ENCODE data around the gene TTYH1.

The TTYH1 gene

GRCh38 chr19:54475706-54476105 is 60.4 kb downstream of the TTYH1 start:
- no peak for DNase-seq

GRCh38 chr19:54477650-54478049 is 62.4 kb downstream of the TTYH1 start:
- no peak for DNase-seq

- peak in 4 of 56 donors; percentile 4 to 16 (median 14) for DNase-seq
Measured at GRCh38 chr19:54478677-54479266, 63.5 kb downstream of the TTYH1 start.

GRCh38 chr19:54480051-54480450 is 64.8 kb downstream of the TTYH1 start:
- DNase-seq: no peak

- peak in 13 of 56 donors; percentile 1 to 46 (median 17) for DNase-seq
Measured at GRCh38 chr19:54481326-54481930, 66.2 kb downstream of the TTYH1 start.

DNA sequence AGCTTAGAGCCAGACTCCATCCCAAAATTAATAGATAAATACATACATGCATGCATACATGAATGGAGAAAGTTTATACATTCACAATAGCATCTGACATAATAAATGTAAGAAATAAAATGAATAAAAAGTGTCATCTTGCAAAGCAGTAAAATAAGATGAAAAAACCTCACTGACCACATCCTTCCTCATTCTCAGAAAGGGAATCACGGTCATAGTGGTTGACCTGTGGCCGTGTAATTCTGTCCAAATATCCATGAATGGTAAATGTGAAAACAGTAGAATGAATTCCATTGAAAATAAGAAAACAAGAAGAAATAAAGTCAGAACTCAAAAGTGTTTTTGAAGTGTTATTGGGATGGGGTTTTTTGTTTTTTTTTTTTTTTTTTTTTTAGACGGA is 67.6 kb downstream of the TTYH1 start:
- DNase-seq: no peak

DNA sequence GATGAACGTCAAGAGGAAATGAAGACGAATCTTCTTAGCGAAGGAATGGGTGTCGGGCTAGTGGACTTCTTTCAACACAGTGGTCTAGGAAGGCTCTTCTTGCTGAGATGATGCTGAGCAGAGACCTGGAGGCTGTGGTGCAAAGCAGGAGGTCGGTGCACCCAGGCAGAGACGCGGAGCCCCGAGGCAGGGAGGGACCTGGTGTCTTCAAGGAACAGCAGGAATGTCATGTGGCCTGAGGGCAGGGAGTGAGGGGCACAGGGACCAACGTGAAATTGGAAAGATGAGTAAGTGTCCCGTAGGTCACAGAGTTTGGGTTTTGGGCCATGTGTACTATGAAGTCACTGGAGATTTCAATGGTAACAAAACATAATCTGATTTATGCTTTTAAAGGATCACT is 69.2 kb downstream of the TTYH1 start:
- no peak for DNase-seq

GRCh38 chr19:54485851-54486250 is 70.6 kb downstream of the TTYH1 start:
- no peak for DNase-seq

All from nucleus accumbens (tissue), 56 donors.